Retinal pigment epithelial cell (primary cell): ENCODE results near the gene CTDSP2.
"Not testable (repeated sequence)": the region's sequence is repeated elsewhere in the genome, so short reads cannot be mapped to it uniquely, and the experiment has no call there.

ENCODE experiments used
- DNase-seq: peaks from one replicate; pipeline ENCODE4 v3.0.0-alpha.2; 2010; ENCODE audit warnings: low read depth
- H3K4me3 ChIP-seq: 2 replicates; pipeline ENCODE4 v1.5.1; 2011; ENCODE audit warnings: mild to moderate bottlenecking, low read length, control low read depth, moderate library complexity
- TF ChIP-seq, protein P1 (sequence below): conservative IDR thresholded peaks from 2 replicates; pipeline ENCODE4 v1.5.1; 2011; ENCODE audit warnings: low read depth, low read length, control low read depth, inconsistent platforms

CTDSP2 gene

DNA sequence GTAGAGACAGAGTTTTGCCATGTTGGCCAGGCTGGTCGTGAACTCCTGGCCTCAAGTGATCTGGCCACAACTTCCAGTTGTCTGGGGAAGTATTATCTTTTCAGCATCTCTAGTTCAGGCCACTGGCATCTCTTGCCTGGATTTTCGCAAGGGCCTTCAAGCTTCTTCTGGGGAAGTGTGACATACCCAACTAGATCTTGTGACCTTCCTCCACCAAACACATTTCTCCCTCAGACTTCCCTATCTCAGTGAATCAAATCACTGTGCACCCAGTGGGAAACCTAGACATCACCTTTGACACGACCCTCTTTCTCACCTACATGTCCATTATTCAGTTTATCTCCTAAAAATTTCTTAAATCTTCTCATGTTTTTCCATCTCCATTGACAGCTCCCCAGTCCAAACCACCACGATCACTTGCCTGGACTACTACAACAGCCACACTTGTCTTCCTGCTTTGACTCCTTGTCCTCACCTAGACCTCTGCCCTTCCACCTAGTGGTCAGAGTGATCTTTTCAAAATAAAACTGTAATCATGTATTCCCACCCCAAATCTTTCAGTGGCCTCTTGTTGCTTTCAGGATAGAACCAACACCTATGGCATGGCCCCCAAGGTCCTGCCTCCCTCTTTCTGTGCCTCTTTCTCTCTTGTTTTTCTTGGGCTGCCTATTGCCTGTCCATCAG is 70.8 kb downstream of the CTDSP2 start:
- DNase-seq: no peak
- no peak overlapping the region for H3K4me3 ChIP-seq
- TF ChIP-seq, protein P1, sequence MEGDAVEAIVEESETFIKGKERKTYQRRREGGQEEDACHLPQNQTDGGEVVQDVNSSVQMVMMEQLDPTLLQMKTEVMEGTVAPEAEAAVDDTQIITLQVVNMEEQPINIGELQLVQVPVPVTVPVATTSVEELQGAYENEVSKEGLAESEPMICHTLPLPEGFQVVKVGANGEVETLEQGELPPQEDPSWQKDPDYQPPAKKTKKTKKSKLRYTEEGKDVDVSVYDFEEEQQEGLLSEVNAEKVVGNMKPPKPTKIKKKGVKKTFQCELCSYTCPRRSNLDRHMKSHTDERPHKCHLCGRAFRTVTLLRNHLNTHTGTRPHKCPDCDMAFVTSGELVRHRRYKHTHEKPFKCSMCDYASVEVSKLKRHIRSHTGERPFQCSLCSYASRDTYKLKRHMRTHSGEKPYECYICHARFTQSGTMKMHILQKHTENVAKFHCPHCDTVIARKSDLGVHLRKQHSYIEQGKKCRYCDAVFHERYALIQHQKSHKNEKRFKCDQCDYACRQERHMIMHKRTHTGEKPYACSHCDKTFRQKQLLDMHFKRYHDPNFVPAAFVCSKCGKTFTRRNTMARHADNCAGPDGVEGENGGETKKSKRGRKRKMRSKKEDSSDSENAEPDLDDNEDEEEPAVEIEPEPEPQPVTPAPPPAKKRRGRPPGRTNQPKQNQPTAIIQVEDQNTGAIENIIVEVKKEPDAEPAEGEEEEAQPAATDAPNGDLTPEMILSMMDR: no peak

DNA sequence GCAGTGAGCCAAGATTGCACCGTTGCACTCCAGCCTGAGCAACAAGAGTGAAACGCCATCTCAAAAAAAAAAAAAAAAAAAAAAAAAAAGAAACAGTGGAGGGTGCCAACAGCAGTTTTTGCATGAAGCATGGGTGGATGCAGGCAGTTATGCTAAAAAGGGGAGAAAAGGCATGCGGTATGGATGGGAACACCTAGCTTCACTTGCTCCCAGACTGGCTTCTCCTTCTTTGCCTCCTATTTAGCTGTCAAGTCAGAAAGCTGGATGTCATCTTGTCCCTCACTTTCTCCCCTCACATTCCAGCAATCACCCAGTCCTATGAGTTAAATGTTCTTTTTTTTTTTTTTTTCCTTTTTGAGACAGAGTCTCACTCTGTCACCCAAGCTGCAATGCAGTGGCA is 71.5 kb downstream of the CTDSP2 start:
- no peak overlapping the region for H3K4me3 ChIP-seq
- TF ChIP-seq, protein P1: no peak
- no peak for DNase-seq

DNA sequence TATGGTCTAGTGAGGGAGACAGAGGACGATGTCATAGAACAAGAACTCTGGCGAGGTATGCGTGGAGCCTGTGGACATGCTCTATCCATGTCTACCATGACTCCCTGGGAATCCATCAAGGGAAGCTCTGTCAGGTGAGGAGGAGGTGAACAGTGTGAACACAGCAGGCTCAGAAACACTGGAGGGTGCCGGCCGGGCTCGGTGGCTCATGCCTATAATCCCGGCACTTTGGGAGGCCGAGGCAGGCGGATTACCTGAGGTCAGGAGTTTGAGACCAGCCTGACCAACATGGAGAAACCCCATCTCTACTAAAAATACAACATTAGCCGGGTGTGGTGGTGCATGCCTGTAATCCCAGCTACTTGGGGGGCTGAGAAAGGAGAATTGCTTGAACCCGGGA is 71.9 kb downstream of the CTDSP2 start:
- H3K4me3 ChIP-seq, DNase-seq: not testable (repeated sequence)

DNA sequence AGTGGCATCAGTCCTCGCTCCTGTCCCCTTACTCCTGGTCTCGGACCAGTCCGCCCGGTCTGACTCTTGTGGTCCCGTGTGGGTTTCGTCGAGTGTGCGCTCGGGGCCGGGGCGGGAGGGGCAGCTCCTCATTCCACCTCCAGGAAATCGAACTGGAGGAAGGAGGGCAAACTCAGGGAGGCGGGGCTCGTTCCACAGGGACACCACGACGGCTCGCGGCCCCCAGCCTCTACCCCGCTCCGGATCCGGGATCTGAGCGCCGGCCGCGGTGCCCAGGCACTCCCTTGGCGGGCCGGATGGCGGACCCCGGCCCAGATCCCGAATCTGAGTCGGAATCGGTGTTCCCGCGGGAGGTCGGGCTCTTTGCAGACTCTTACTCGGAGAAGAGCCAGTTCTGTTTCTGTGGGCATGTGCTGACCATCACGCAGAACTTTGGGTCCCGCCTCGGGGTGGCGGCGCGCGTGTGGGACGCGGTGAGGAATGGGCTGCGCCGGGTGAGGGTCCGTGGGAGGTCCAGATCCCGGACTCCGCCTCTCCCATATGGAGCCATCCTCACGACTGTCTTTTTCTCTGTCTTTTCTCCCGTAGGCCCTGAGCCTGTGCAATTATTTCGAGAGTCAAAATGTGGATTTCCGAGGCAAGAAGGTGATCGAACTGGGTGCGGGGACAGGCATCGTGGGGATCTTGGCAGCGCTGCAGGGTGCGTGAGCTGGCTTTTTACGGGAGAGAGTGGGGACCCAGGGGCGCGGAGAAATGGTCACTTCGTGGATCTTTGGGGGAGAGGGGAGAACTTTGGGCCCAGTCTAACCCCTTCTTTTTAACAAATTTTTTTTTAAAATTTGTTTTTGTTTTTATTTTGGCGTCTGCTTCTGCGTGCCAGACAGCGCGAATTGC is 73.9 kb downstream of the CTDSP2 start, which contains the start of gene EEF1AKMT3:
Gene EEF1AKMT3 (plus strand): TSS at position 186 of the 894 bp plus-strand sequence. CDS start 111 bp downstream, at position 297.
- no peak for DNase-seq

DNA sequence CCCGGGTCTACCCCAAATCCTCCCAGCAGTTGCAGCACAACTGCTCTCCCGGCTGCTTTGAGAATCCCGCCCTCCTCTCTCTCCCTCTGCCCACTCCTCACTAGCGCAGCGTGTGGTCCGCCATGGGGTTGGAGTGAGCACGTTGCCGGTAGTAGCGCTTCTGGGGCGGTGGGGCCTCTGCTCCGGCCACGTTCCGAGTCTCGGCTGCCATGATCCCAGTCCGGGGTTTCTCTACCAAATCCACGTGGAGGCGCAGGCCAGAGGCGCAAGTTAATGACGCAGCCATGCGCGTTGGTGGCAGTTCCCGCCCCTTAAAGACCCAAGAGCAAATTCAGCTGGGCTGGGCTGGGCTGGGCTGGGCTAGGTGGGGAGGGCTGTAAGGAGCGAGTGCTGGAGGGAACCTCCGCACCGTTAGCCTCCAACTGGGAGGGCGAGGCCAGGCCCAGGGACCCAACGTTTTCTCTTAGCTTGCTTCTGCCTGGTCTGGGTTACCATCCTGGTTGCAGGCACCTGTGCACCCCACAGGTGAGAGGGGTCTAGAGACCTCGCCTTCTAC is 74.6 kb downstream of the CTDSP2 start, which contains the start of gene METTL1:
Gene METTL1 (minus strand): TSS at position 233 of the 556 bp plus-strand sequence. CDS start 22 bp downstream, at position 211.
- peak within 1 kb of the TSS; percentile 93 for H3K4me3 ChIP-seq
- TF ChIP-seq, protein P1: no peak
- DNase-seq: peak; percentile 88

More for the DNA sequence above, 73.9 kb downstream of the CTDSP2 start, which contains the start of gene EEF1AKMT3:
- TF ChIP-seq, protein P1: no peak
- H3K4me3 ChIP-seq: peak within 1 kb of the TSS; percentile 93

DNA sequence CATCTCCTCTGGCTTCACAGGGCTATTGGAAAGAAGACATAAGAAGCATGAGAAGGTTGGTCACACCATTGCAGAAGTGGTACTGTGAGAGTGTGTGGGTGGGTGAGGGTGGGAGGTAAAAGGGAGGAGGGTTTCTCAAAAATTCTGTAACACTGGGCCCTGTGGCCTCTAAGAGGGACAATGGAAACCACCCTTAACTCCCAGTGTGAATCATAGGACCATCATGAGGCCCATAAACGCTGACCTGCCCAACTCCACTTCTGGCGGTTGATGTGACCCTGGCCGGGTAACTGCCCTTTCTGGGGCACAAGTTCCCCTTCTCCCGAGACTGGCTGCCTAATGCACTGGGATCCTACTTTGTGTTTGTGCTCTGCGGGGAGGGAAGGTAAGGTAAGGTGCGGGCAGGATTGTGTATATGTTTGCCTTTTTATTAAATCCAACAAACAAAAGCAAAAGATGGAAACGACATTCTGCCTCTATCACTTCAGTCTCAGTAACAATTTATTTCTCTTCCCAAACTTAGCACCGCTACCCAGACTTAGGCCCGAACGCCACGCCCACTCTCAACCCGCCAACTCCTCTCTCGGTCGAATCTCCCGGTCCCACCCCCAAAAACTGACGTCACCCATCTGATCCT is 75.2 kb downstream of the CTDSP2 start:
- TF ChIP-seq, protein P1: no peak
- DNase-seq: peak; percentile 66

DNA sequence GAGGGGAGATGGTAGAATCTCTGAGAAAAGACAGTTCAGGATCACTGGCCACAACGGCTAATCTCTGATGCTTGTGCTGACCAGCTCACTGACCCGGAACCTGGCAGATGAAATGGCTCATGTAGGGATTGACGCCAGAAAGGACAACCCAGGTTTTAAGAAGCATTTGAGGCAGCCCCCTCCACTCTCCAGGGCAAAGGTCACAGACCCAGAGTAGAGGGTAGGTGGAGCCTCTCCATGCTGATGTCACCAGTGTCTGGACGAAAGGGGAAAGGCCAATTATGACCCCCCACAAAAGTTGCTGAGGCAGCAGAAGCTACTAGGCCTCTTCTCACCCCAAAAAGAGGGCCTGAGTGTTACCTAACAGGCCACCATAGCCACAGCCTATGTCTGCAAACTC is 75.8 kb downstream of the CTDSP2 start:
- TF ChIP-seq, protein P1: no peak
- DNase-seq: no peak
- H3K4me3 ChIP-seq: no peak overlapping the region

More for the DNA sequence above, 75.2 kb downstream of the CTDSP2 start:
- H3K4me3 ChIP-seq: peak overlapping the region; percentile 93
